Activated CD8-positive, alpha-beta T cell treated with anti-CD3 and anti-CD28 coated beads for 36 hours (primary cell): ENCODE measurements around the gene SSPN. TPM values are rescaled to one million over a fixed set of nuclear protein-coding genes. Genes with fewer than 3 reads are reported as not detected.

Source experiments
- ATAC-seq: fragments of 200-7000 bp; cut with Tn5 transposase; one replicate; pipeline ENCODE4 v1.10.0; 2021; ENCODE audit warnings: mild to moderate bottlenecking, moderate library complexity
- CTCF ChIA-PET: fragments of 350-600 bp; sonication (Branson Sonifier 250); formaldehyde crosslinking; loops from one replicate; lab custom pipeline; 2021; ENCODE audit warnings: antibody characterized with exemption; lab: Charles Lee
- POLR2A ChIA-PET: fragments of 350-600 bp; sonication (Branson Sonifier 250); formaldehyde crosslinking; loops from one replicate; lab custom pipeline; 2021; ENCODE audit warnings: antibody characterized with exemption; lab: Charles Lee
- DNase-seq: peaks from one replicate; pipeline ENCODE4 v3.0.0-alpha.2; 2020
- H3K27ac Mint-ChIP-seq: one replicate; pipeline ENCODE4 v1.8.0; 2021; ENCODE audit warnings: mild to moderate bottlenecking, mixed read lengths
- H3K27me3 Mint-ChIP-seq: one replicate; pipeline ENCODE4 v1.8.0; 2021; ENCODE audit warnings: mixed read lengths
- H3K36me3 Mint-ChIP-seq: one replicate; pipeline ENCODE4 v1.8.0; 2021; ENCODE audit warnings: low read depth, mixed read lengths
- H3K4me1 Mint-ChIP-seq: one replicate; pipeline ENCODE4 v1.8.0; 2021; ENCODE audit warnings: low read depth, mixed read lengths
- H3K4me3 Mint-ChIP-seq: one replicate; pipeline ENCODE4 v1.8.0; 2021; ENCODE audit warnings: mild to moderate bottlenecking, moderate library complexity, mixed read lengths
- H3K9me3 Mint-ChIP-seq: one replicate; pipeline ENCODE4 v1.8.0; 2021; ENCODE audit warnings: mixed read lengths
- CTCF ChIP-seq: fragments of 200-600 bp; IDR thresholded peaks from one replicate; pipeline ENCODE4 v1.8.0; 2022; ENCODE audit warnings: antibody characterized with exemption, mild to moderate bottlenecking
- intact Hi-C: fragments of 100-400 bp; cut with micrococcal nuclease; formaldehyde crosslinking; loops from one replicate; pipeline ENCODE4 v1.10.0; 2022
- total RNA-seq, 2 experiments: library from RNA; stranded (reverse); gene quantifications; one replicate each; pipeline ENCODE4 v1.2.3, GENCODE V29; 2021

Gene SSPN
- total RNA-seq, 2 experiments from 2014 or later = not detected

- Mint-ChIP-seq H3K4me3 (no peak overlapping the region), H3K9me3 (no peaks in the 10 kb centered on the region), H3K27me3 (peaks cover 15% of the 10 kb centered on the region), H3K4me1 (no peaks in the 10 kb centered on the region), H3K36me3 (no peaks in the 10 kb centered on the region), H3K27ac (no peak overlapping the region)
- ChIA-PET POLR2A (no interaction called here), CTCF (no interaction called here)
- TF ChIP-seq CTCF = no peak
- no peak for ATAC-seq
- intact Hi-C loops = no loop called here
- no peak for DNase-seq
Measured at GRCh38 chr12:26211331-26211730, 16.0 kb downstream of the SSPN start.

- ATAC-seq (no peak), DNase-seq (no peak)
- Mint-ChIP-seq H3K36me3 (no peaks in the 10 kb centered on the region), H3K9me3 (no peaks in the 10 kb centered on the region), H3K4me3 (no peak overlapping the region), H3K27me3 (peaks cover 15% of the 10 kb centered on the region), H3K4me1 (no peaks in the 10 kb centered on the region), H3K27ac (no peak overlapping the region)
- intact Hi-C loops = no loop called here
- ChIA-PET CTCF (no interaction called here), POLR2A (no interaction called here)
- TF ChIP-seq CTCF = no peak
Measured at GRCh38 chr12:26212396-26212795, 17.0 kb downstream of the SSPN start.

GRCh38 chr12:26212988-26213387 lies 17.6 kb downstream of the SSPN start:
- no peaks in the 10 kb centered on the region for H3K36me3 Mint-ChIP-seq
- ChIA-PET CTCF (no interaction called here), POLR2A (no interaction called here)
- DNase-seq = no peak
- H3K27ac Mint-ChIP-seq = no peak overlapping the region
- no peaks in the 10 kb centered on the region for H3K4me1 Mint-ChIP-seq
- H3K9me3 Mint-ChIP-seq = no peaks in the 10 kb centered on the region
- TF ChIP-seq CTCF = no peak
- intact Hi-C loops = no loop called here
- no peak overlapping the region for H3K4me3 Mint-ChIP-seq
- H3K27me3 Mint-ChIP-seq = peaks cover 15% of the 10 kb centered on the region
- no peak for ATAC-seq

GRCh38 chr12:26214121-26214520 lies 18.7 kb downstream of the SSPN start:
- H3K4me1 Mint-ChIP-seq = no peaks in the 10 kb centered on the region
- POLR2A ChIA-PET = no interaction called here
- H3K27ac Mint-ChIP-seq = no peak overlapping the region
- ATAC-seq (no peak), DNase-seq (no peak)
- CTCF ChIA-PET = no interaction called here
- no peak overlapping the region for H3K4me3 Mint-ChIP-seq
- intact Hi-C loops = no loop called here
- no peaks in the 10 kb centered on the region for H3K36me3 Mint-ChIP-seq
- peaks cover 15% of the 10 kb centered on the region for H3K27me3 Mint-ChIP-seq
- TF ChIP-seq CTCF = no peak
- no peaks in the 10 kb centered on the region for H3K9me3 Mint-ChIP-seq

- Mint-ChIP-seq H3K4me3 (no peak overlapping the region), H3K27ac (no peak overlapping the region), H3K27me3 (peaks cover 9% of the 10 kb centered on the region), H3K9me3 (no peaks in the 10 kb centered on the region), H3K36me3 (no peaks in the 10 kb centered on the region), H3K4me1 (no peaks in the 10 kb centered on the region)
- intact Hi-C loops = no loop called here
- no peak for TF ChIP-seq CTCF
- POLR2A ChIA-PET = no interaction called here
- ATAC-seq = no peak
- CTCF ChIA-PET = no interaction called here
- no peak for DNase-seq
Measured at GRCh38 chr12:26219736-26220135, 24.4 kb downstream of the SSPN start.
